Activated CD4-positive, alpha-beta T cell treated with anti-CD3 and anti-CD28 coated beads for 48 hours (primary cell): ENCODE data around the gene PLCB1.
A peak's percentile ranks its signal among the peaks of the same experiment; 100 is the strongest.

Experiments used
- DNase-seq: peaks from one replicate; pipeline ENCODE4 v3.0.0-alpha.2; 2020

PLCB1 gene

DNA sequence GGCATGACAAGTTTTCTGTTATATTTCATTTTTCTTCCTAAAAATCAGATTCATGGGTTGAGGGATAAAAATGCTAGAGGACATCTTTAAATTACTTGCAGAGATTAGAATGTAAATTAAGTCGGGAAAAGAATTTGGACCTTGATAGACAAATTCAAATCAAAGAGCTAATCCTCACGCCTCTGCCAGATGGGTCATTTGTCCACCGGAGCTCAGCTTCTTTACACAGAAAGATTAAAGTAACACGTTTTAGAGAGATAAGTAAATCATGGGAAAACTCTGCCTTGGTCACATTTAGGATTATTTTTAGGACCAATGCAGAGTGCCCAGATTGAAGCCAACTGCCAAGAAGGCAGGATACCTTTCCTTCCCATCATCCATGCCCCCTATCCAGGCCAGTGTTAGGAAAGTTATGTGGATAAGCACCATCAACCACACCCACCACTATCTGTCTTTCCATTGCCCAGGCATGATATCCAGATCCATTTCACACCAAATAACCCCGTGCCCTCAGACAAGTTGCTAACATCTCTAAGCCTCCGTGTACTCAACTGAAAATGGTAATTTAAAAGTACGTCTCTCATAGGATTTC, 539.4 kb downstream of the PLCB1 start:
- no peak for DNase-seq

DNA sequence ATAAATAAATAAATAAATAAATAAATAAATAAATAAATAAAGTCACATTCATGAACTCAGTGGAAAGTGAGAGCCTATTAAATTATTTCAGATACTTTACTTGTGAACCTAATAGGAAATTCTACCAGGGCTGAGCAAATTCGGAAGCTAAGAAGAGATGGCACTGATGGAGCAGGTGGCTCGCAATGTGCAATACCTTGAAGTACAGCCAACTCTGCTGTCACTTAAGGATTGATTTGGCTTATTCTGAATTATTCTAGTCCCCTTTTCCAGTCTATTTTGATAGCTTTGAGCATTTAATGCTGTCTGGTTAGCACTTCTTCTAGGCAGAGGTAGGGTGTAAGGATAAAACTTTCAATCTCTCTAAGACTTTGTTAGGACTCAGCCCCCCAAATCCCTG, 541.0 kb downstream of the PLCB1 start:
- DNase-seq, result no peak

DNA sequence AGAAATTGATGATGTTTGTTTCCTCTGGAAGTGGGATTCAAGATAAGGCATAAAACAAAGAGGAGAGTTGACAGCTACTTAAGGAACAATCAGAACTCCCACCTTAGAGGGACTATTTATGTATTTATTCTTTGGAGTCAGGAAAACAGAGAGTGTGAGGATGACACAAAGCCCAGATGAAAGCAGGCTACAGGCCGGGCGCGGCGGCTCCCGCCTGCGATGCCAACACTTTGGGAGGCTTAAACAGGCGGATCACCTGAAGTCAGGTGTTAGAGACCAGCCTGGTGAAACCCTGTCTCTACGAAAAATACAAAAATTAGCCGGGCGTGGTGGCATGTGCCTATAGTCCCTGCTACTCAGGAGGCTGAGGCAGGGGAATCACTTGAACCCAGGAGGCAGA, 543.8 kb downstream of the PLCB1 start:
- no peak for DNase-seq

DNA sequence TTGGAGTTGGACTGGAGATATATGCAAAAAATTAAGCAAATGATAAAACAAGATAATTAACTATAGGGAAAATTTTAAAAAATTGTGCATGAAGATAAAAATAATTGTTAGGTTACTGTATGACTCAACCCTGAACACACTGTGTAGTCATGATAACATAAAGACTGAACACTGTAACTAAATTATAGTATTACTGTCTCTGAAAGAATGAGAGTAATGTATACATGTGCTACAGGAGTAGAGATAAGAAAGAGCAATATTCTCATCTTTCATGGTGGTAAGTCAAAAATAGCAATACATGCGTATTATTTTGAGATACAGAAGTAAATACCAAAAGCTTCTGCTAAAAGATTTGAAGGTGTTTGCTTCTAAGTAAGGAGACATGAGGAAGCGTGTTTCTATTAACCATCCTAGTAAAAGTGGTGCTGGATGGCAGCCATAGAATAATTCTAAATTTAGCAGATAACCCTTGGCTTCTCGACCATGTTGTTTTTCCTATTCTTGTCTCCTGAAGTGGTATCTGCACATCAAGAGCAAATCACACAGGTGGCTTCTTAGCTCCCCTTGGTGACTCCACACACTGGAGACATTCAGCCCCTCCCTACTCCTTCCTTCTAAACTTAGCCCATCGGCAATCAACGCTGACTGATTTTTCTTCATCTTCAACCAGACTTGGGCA, 546.2 kb downstream of the PLCB1 start:
- no peak for DNase-seq

DNA sequence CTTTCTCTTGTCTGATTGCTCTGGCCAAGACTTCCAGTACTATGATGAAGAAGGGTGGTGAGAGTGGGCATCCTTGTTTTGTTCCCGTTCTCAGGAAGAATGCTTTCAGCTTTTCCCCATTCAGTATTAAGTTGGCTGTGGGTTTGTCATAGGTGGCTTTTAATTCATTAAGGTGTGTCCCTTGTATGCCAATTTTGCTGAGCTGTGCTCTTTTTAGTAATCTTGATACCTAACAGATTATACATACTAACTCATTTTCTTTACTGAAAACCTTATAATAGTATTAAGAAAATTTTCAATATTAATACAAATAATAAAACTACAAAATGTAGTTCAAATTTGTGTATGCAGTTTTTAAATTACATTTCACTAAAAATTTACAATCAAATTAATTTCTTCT, 557.3 kb downstream of the PLCB1 start:
- DNase-seq, result no peak

DNA sequence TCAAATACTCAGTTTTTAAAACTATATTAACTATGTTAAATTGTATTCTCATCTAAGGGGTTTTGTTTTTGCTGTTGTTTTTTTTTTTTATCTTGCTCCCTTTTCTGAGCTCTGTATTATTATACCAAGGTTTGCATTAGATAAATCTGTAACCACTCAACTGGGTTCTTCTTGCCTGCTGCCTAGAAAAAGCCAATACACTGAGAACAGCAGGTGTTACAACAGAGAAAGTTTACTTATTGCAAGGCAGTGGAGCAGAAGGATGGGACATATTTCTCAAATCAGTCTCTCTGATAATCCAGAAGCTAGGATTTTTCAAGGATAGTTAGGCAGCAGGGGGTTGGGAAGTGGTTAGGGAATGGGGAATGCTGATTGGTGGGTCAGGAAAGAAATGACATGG, 558.0 kb downstream of the PLCB1 start:
- DNase-seq, result no peak

DNA sequence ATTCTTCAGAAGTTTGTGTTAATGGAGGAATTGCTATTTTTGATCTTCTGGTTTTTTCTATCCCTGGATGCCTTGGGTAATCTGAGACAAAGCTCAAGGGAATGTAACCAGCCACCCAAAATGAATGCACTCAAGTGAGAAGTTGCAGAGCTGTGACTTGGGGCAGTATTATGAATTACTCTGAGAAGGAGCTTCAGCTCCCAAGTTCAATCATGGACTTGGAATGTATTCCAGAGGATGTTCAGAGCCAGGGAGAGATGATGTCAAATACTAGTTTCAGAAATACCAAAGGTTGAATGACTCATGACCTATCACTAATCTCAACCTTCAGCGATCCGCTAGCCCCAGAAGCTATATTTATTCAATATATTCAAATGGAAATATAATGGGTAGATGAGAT, 561.6 kb downstream of the PLCB1 start:
- DNase-seq, result no peak

DNA sequence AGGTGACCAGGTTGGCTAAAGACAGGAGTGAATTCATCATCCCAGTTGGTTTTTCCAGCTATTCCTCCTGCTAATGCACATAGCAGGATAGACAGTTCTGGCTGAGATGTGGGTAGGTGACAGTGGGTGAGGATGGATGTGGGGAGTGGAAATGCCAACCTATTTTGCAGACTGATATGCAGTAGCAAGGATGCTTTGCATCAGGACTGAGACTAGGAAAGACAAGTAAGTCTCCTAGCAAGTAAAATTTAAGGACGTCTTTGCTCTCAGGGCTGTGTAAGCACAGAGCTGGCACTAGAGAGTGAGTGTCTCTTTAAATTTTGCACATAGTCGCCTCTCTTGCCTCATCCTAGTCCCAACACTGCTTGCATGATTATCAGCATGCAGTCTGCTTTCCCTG, 568.7 kb downstream of the PLCB1 start:
- DNase-seq, result no peak

DNA sequence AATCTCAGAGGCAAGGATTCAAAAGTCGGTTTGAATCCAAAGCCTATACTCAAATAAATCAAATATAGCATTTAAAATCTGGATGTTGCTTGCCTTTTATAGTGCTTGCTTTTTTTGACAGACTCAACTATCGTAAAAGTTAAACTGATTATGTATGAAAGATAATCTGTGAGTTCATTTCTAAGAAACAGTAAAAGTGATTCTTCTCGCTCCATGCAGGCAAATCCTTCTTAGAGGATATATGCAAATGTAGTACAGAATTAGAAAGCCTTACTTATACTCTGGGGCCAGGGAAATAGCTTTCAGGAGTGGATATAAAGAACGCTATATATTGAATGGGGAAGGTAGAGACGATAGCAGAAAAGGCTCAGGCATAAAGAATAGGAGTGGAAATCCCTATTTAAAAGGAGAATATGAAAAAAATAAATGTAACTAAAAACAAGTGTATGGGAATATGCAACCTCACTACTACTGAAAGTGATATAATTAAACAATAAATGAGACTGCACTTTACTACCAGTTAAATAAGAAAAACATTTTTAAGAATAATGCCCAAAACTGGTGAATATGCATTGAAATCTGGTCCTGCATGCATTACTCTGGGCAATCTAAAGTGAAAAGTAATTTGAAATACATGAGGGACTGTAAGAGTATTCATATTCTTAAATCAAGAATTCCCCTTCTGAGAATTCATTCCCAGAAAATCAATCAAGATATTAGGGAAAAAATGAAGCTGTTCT, 575.1 kb downstream of the PLCB1 start:
- DNase-seq, result no peak

DNA sequence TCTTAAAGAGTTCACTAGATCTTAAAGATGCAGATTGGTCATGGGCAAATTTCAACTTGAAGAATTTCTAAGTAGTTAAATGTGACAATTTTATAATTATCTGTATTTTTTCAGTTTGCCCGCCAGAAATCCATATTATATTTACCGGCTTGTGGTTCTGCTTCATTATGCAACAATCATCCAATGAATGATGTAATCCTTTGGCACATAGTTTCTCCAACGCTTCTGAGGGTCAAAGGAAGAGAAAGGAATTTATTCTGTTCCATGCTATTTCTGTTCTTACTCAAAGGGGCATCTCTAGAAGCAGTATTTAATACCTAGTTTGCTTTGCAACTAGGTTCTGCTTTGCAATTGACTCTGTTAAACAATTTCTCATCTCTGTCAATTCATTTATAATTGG, 577.6 kb downstream of the PLCB1 start:
- no peak for DNase-seq

DNA sequence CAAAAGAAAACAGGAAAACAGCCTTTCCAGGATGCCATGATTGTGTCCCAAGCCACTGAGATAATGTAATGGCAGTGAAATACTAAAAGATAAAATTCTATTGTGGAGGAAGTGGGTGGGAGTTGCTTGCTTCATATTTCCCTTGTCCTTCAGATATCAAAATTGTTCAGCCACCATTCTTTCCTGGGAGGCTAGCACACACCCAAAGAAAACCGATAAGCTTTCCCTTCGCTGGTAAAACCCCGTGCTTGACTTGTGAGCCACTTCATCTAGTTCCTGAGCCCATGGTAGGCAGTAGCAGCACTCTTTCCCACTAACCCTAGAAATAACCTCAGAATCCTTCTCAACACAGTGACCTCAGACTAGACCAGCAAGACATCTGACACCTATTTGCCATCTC, 579.4 kb downstream of the PLCB1 start:
- DNase-seq, result no peak

DNA sequence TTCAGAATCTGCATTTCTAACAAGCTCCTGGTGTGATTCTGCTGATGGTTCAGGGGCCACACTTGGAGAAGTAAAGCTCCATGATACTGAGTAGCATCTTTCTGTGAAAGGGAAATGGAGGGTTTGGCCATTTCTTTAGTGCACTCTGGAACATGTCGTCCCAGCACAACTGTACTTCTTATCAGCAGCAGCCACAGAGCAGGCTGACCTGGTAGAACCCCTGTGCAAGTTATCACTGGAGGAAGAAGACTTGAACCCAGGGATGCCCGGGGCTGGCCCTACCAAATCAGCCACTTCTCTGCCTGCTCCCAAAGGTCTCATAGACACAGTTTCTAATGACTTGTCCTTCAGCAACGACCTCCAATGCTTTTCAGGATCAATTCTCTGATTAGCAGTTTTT, 582.1 kb downstream of the PLCB1 start:
- no peak for DNase-seq

DNA sequence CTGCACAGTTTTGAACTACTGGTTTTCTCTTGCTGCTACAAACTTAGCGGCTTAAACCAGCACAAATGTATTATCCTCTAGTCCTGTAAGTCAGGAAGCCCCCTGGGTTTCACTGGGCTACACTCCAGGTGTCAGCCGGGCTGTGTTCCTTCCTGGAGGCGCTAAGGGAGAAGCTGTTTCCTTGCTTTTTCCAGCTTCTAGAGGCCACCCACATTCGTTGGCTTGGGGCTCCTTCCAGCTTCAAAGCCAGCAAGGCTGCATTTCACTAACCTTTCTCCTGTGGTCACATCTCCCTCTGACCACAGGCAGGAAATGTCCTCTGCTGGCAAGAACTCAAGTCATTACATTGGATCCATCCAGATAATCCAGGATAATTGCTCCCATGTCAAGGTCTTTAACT, 586.2 kb downstream of the PLCB1 start:
- DNase-seq, result no peak

DNA sequence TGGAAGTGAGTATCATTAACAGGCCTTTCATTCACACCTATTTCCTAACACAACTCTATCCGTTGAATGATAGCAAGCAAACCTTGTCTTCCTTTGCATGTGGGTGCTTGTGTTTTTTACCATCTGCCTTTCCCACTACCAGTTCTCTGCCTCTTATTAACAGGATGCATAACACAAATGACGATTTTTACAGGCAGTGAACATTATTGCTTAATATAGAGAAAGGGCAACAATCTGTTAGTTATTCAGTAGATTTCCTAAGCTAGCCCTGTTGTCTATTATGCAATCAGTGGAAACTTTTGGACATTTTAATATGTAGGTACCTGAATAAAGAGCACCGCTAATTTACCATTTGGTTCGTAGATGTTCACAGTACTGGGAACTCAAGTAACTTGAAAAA, 588.0 kb downstream of the PLCB1 start:
- no peak for DNase-seq

DNA sequence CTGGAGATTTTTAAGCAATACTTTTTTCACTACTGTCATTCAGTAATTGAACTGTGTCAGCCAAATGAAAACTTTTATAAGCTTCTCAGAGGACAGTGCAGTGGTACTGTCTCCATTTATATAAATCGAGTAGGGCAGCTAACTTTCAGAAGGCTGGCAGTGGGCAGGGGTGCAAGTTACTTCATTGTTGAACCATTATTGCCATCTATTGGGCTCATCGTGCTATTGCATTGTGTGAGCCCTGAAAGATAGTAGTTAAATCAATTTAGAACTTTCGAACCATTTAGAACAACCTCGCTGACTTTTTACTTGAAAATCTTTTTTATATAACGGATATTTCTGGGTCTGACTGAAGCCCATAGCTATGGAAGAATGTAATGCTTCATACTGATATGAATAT, 589.0 kb downstream of the PLCB1 start:
- DNase-seq, result peak; percentile 15

DNA sequence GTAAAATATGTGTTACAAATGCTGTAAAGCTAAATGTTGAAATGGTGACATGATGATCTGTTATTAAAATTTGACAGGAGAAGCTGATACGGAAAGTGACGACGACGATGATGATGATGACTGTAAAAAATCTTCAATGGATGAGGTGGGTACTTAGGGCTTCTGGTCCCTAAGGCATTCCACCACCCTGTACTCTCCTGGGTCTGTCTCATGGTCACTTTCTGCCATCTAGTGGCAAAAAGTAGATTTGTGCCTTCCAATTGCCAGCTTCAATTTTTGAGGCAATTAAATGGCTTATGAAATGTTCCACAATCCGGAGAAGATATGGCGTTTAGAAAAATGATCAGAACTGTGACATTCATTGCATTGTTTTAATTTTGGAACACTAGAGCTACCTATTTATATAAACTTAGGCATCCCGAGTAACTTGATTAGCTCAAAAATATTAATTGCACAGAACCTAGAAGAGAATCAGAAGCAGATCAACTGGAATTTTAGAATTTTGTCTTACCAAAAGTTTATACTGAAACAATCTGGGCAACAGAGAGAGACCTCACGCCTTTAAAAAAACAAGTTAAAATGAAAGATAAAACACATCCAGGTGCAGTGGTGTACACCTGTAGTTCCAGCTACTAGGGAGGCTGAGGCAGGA, 590.3 kb downstream of the PLCB1 start:
- DNase-seq, result peak; percentile 24

DNA sequence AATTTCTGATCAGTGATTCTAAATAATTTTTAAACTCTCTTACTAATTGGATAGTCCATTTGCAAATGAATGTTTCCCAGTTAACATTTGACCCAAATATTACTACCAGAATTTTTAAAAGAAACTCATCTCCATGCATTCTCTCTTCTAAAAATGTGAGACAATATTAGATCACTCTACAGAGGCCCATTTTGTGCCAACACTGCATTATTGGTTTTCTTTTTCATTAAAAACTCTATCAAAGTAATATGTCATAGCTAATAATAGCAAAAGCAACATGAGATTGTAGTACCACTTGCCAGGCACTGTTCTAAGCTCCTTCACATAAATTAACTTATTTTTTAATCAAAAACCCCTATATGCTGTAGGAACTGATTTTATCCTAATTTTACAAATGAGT, 591.2 kb downstream of the PLCB1 start:
- no peak for DNase-seq

DNA sequence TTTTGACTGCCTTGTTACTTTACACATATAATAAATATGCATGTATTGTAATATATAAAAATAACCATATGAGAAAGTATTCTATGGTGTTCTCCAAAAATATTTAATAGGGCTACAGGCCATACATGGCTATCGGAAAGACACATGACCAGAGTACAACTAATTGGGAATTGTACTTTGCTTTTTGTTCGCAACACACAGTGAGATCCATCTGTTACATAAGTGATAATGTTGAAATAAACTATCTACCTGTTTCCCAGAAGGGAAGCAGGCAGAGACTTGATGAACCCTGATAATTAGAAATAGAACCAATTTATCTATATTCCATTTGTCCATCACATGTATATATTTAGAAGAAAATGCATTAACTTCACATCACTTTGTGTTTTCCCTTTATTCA, 592.8 kb downstream of the PLCB1 start:
- DNase-seq, result no peak

DNA sequence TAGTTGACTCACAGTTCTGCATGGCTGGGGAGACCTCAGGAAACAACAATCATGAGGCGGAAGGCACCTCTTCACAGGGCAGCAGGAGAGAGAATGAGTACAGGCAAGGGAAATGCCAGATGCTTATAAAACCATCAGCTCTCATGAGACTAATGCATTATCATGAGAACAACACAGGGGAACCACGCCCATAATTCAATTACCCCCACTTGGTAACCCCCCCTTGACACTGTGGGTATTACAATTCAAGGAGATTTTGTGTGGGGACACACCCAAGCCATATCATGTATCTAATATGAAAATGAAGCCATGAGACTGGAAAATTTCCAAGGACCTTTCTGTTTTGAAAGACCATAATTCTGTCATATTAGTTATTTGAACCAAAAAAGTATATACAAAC, 594.4 kb downstream of the PLCB1 start:
- DNase-seq, result no peak

DNA sequence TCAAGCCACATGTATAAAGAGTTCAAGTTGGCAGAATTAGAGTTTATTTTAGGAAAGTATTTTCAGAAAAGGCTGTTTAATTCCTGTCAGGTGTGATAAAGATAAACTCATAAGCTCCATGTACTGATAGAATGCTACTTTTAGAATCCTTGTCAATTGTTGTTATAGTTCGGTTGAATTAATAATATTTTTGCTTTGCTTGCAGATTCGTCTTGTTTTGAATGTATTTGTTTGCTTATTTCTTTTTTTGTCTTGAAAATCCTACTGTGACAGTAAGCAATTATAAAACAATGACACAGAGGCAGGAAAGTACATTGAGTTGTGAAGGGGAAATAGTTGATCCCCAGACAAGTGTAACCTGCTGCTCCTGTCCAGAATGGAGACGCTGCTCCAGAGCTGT, 602.9 kb downstream of the PLCB1 start:
- DNase-seq, result no peak

DNA sequence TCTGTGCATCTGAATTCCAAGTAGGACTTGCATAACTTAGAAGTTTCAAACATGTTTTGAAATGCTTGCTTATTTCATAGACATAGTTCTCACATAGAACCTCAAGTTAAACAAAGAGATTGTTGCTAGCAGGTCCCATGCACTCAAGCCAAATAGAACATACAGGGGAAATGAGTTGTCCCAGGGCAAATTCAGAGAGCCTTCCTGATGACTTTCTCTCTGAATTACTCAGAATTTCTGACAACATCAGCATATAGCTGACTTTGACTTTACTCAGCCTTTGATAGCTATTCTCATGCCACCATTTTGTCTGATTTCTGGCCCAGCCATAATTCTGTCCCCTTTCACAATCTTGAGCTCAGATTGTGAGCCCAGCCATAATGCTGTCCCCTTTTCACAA, 603.6 kb downstream of the PLCB1 start:
- DNase-seq, result no peak

DNA sequence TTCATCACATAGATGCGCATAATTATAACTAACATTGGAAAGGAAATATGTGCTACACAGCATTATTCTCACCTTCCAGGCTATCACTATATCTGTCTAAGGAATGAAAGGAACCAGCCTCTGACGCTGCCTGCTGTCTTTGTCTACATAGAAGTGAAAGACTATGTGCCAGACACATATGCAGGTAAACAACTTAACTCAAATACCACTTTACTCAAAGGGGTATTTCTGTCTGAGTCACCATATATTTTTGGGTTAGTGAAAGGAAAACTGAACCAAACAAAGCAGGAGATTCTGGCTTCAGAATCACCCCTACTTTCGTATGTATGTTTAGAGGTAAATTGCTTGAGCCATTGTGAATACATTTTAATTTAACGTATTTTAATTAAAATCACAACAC, 608.2 kb downstream of the PLCB1 start:
- DNase-seq, result no peak

DNA sequence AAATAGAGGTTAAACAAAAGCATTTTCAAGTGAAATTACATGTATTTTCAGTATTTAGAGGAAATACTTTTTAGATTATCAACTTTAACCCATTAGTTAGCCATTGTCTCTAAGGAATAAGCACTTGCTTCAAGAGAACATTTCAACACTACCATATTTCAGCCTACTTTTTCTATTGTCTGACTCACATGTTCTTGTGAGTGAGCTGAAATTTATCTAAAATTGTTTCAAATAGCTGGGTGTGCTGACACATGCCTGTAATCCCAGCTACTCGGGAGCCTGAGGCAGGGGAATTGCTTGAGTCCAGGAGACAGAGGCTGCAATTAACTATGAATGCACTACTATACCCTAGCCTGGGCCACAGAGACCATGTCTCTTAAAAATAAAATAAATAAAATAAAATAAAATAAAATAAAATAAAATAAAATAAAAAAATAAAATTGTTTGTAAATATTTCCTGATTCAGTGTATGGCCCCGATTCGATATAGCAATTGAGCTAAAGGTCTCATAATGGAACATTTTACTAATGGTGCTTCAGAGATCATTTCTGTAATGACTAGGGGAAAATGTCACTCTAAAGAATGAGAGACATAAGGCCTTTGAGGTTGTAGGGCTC, 612.3 kb downstream of the PLCB1 start:
- no peak for DNase-seq

DNA sequence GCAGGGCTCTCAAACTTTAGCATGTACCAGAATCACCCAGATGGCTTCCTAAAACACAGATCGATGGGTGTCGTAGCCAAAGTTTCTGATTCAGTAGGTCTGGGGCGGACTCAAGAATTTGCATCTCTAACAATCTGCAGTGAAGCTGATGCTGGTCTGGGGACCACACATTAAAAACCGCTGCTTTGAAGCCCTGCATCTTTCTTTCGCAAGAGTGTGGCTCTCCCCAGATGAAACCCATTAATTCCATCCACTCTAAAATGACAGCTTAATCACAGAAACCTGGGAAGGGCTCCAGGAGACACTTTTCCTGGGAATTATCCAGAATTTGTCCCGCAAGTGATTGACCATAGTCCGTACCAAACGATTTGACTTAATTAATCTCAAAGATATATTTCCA, 617.0 kb downstream of the PLCB1 start:
- DNase-seq, result no peak
